ENCODE data around the gene ARL4C.

ARL4C gene

GRCh38 chr2:234500394-234501006 is 3.6 kb upstream of the ARL4C start:
- DNase-seq (ENCODE audit: low read depth) = peak; percentile 73

DNA sequence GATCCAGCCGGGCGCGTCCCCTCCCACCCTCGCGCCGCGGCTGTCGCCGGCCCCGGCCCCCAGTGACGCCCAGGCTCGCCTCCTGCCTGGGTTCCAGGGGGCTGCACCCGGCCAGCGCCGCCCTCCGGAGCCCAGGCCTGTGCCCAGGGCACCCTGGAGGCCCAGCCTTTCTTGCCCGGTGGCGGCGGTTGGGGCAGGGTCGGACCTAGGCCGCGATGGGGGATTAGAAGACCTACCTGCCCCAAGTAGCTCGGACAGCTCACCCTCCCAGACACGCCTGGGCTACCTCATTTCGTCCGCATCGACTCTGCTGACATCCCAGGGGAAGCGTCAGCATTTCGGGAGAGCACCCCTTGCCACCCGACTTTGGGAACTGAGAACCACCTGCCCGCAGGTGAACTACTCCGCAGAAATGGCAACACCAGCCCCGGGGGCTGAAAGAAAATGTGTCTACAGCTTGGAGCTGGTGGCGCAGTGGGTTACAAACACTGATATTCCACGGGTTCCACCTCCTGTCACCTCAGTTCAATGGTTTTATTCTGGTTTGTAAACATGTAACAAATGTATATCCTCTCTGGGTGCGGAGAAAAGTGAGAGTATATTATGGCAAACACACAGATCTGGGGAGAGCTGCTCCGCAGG is 834 bp upstream of the ARL4C start:
- DNase-seq (ENCODE audit: low read depth) = no peak

GRCh38 chr2:234496055-234496834 is 636 bp downstream of the ARL4C start:
- no peak for DNase-seq (ENCODE audit: low read depth)

- DNase-seq (ENCODE audit: low read depth) = no peak
Observed at GRCh38 chr2:234495251-234496054, 1.4 kb downstream of the ARL4C start.

GRCh38 chr2:234494361-234495250 is 2.3 kb downstream of the ARL4C start:
- no peak for DNase-seq (ENCODE audit: low read depth)

GRCh38 chr2:234493796-234494195 is 3.1 kb downstream of the ARL4C start:
- no peak for DNase-seq (ENCODE audit: low read depth)

GRCh38 chr2:234492717-234493485 is 4.0 kb downstream of the ARL4C start:
- DNase-seq (ENCODE audit: low read depth) = no peak

DNA sequence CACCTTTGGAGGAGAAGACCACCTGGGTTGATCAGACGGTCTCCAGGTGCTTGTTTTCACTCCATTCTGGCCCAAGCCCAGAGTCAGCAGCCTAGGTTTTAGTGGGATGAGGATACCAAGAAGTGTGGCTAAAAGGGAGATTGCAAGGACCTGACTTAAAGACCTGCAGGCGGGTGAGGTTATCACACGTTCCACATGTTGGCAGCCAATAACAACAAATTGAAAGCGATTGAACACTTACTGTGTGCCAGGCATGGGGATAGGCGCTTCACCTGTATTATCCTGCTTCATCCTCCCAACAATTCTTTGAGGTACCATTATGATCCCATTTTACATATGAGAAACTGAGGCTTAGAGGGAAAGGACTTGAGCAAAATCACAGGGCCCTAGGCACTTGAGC is 5.0 kb downstream of the ARL4C start:
- DNase-seq (ENCODE audit: low read depth) = no peak

DNA sequence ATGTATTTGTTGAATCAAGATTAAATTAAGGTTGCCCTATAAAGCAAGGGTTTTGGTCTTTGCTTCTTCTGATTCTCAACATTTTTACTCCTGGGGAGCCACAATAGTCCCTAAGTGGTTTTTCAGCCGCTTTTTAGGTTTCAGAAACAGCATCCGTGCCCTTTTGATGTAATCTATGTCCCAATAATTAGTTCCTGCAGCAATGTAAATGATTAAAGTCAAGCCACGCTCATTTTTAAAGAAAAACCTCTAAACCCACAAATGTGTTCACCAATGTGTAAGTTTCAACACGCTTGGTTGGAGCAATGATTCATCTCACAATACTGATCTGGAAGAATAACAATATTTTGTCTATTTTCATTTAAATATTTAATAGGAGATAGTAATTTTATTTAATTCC is 5.6 kb downstream of the ARL4C start:
- DNase-seq (ENCODE audit: low read depth) = no peak

DNA sequence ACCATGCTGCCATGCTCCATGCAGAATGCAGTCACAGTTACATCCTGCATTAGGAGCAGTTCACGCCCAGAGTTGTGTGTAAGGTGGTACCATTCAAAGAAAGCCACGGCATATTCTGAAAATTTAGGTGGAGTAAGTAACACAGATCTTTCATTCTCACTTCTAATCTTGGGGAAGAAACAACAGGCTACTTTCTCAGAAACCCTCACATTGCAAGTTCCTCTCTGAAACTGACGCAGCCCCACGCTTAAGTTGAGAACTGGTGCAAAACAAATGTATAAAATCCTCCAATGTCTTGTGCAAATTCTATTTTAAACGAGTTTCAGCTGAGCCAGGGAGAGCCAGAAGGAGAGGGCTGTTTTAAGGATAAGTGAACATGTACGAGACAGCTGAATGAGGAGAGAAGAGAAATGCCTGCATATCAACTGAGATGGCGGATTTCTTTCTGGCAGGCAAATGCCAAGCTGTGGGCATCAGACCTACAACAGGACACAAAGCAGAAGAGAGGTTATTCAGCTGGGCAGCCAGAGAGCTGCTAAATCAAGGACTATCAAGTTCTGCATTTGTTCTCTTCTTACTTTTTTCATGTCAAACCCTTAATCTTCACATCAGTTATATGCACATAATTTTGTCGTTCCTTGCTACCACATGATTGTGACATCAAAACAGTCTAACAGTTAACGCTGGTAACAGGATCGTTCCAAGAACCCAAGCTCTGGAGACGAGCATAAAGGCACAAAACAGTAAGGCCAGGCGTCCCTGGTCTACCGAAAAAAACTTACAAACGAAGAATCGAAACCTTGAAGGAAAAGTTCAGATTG is 6.4 kb downstream of the ARL4C start:
- no peak for DNase-seq (ENCODE audit: low read depth)

DNA sequence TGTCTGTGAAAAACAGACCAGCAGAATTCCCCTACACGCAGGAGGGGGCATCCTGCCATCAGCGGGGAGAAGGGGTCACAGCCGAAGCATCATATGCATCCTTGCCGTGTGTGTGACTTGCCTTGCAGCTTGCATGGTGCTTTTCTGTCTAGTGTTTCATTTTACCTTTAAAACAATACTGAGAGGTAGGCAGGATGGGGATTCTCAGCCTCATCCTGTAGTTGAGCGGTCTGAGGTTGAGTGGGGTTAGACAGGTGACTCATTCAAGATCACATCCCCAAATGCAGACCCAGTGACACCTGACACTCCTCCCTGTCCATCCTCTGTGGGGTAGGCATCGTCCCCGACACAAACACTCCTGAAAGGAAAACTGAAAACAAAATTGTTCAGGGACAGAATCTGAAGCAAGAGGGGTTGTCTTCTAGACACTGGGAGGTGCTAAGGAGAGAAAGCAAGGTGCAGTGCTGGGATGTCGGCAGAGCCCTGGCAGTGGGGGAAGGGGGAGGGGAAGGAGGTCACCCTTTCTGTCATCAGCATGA is 7.9 kb downstream of the ARL4C start:
- DNase-seq (ENCODE audit: low read depth) = peak; percentile 51

- no peak for DNase-seq (ENCODE audit: low read depth)
Observed at GRCh38 chr2:234488486-234488885, 8.4 kb downstream of the ARL4C start.

DNA sequence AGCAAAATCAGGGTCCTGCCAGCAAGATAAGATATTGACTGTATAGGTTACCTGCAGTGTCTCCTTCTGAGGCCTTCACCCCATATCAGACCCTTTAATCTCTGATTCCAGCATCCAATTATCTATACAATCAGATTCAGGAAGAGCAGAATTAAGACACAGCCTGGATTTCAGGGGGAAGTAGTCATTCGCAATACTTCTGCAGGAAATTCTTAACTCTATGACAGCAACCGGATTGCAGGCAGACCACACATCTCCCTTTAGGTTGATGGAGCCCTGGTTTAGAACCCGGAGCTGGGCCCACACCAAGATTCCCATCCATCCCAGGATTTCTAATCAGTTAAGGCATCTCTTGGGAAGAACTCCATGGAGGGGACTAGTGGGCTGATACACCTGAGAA is 9.5 kb downstream of the ARL4C start:
- no peak for DNase-seq (ENCODE audit: low read depth)

DNA sequence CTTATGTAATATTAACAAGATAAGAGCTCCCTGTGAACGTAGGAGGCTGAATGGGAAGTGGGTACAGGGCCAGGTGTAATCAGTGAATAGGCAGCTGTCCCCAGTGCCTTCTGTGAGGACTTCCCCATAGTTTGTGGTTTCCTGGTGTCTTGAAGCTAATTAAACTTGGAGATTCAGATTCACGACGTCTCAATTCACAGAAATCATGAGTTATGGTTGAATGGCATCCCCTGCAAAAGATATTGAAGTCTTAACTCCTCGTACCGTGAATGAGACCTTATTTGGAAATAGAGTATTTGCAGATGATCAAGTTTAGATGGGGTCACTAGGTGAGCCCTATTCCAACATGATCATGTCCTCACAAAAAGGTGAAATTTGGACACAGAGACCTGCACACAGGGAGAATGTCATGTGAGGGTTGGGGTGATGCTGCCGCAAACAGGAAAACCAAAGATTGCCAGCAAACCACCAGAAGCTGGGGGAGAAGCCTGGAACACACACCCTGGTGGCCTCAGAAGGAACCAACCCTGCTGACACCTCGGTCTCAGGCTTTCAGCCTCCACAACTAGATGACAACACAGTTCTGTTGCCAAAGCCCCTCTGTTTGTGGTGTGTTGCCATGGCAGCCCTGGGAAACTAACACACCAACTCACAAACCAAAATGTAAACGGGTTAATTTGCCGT is 13.2 kb downstream of the ARL4C start:
- peak; percentile 62 for DNase-seq (ENCODE audit: low read depth)

DNA sequence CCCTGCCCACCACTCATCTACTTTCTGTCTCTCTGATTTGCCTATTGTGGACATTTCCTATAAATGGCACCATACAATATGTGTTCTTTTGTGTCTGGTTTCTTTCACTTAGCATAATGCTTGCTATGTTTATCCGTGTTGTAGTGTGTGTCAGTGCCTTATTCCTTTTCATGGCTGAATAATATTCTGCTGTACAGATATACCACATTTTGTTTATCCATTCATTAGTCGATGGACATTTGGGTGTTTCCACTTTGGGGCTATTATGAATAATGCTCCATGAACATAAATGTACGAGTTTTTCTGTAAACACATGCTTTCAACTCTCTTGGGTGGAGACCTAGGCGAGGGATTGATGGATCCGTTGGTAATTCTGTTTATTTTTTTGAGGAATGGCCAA is 15.6 kb downstream of the ARL4C start:
- DNase-seq (ENCODE audit: low read depth) = no peak

DNA sequence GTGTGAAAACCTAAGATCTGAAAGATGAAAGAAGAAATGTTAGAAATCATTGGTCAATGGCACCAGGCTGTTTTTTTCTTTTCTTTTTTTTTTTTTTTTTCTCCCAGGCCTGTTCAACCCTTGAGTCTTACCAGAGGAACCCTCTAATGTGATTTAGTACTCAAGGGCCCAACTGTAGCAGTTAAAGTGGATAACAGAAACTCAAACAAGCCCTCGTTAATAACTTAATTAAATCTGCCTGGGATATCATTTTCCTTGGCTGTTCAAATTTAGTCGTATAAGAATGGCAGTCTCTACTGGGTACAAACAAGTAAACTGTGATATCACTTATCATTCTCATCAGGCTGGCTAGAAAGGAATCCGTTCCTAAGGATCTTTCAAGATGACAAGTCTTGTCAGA is 16.5 kb downstream of the ARL4C start:
- DNase-seq (ENCODE audit: low read depth) = no peak

- no peak for DNase-seq (ENCODE audit: low read depth)
Observed at GRCh38 chr2:234479465-234479864, 17.4 kb downstream of the ARL4C start.

DNA sequence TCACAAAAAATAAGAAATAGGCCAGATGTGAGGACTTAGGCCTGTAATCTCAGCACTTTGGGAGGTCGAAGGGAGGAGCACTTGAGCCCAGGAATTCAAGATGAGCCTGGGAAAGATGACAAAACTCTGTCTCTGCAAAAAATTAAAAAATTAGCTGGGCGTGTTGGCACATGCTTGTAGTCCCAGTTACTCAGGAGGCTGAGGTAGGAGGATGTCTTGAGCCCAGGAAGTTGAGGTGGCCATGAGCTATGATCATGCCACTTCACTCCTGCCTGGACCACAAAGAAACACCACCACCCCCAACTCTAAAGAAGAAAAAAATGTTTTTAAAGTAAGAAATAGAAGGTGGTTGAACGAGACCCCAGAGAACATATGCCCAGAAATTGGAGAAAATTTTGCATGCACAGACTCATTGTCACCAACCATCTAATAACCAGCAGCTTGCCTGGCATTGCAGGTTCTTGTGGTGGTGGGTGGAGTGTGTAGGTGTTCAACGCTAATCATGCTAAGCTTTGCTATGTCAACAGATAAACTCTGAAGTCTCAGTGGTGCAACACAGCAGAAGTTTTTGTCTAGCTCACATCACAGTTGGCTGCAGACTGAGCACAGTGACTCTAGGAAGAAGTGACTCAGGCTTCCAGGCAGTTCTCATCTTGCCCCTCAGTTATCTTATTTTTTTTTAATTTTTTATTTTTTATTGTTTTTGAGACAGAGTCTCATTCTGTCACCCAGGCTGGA is 18.6 kb downstream of the ARL4C start:
- DNase-seq (ENCODE audit: low read depth) = peak; percentile 61

All from stimulated activated CD4-positive, alpha-beta T cell treated with anti-CD3 and anti-CD28 coated beads, Interleukin-2, amount 100 ng/mL, for 4 hours (primary cell).